PC-9 (cell line): ENCODE measurements around the gene AFAP1. TPM values are rescaled to one million over a fixed set of nuclear protein-coding genes. Genes with fewer than 3 reads are reported as not detected.

Experiments used
- BruUV-seq: library from RNA; stranded (reverse); fragments of 400-500 nt; replicated peaks from 2 replicates; lab custom pipeline; 2021; lab: Mats Ljungman, UMichigan
- CTCF ChIA-PET: fragments of 300-600 bp; sonication (Branson Sonifier 250); formaldehyde crosslinking; loops from one replicate; lab custom pipeline; 2022; ENCODE audit warnings: antibody characterized with exemption; lab: Charles Lee
- POLR2A ChIA-PET: fragments of 300-600 bp; sonication (Branson Sonifier 250); formaldehyde crosslinking; loops from one replicate; lab custom pipeline; 2022; ENCODE audit warnings: antibody characterized with exemption; ENCODE audit not compliant: unreplicated experiment; lab: Charles Lee
- DNase-seq, 2 experiments: peaks; one replicate each; pipeline versions ENCODE4 v3.0.0 to v3.0.0-alpha.2; 2015 to 2022; ENCODE audit warnings: mixed read lengths in 1 of 2
- H2AFZ ChIP-seq: fragments of 200-600 bp; sonication (generic); 2 replicates; pipeline ENCODE4 v1.8.1; 2017; ENCODE audit warnings: antibody characterized with exemption
- H3F3A ChIP-seq: fragments of 200-600 bp; sonication (generic); 2 replicates; pipeline ENCODE4 v1.8.1; 2017; ENCODE audit warnings: antibody characterized with exemption, mild to moderate bottlenecking, low read depth; ENCODE audit not compliant: insufficient read depth
- H3K27ac ChIP-seq: fragments of 200-600 bp; sonication (generic); 2 replicates; pipeline ENCODE4 v1.6.1; 2016; ENCODE audit warnings: mixed run types
- H3K27me3 ChIP-seq: fragments of 200-600 bp; sonication (generic); 2 replicates; pipeline ENCODE4 v1.6.1; 2016; ENCODE audit warnings: low read depth, mixed run types; ENCODE audit not compliant: insufficient read depth
- H3K36me3 ChIP-seq: fragments of 200-600 bp; sonication (generic); 2 replicates; pipeline ENCODE4 v1.6.1; 2016; ENCODE audit warnings: low read depth, mixed run types
- H3K4me1 ChIP-seq: fragments of 200-600 bp; sonication (generic); replicated peaks from 2 replicates; pipeline ENCODE4 v1.6.1; 2016; ENCODE audit warnings: mixed run types; ENCODE audit not compliant: insufficient read depth
- H3K4me2 ChIP-seq: fragments of 200-600 bp; sonication (generic); 2 replicates; pipeline ENCODE4 v1.6.1; 2017; ENCODE audit warnings: mixed run types
- H3K4me3 ChIP-seq: fragments of 200-600 bp; sonication (generic); 2 replicates; pipeline ENCODE4 v1.6.1; 2016; ENCODE audit warnings: mixed run types
- H3K79me2 ChIP-seq: fragments of 200-600 bp; sonication (generic); 2 replicates; pipeline ENCODE4 v1.6.1; 2017; ENCODE audit warnings: low read depth, mixed run types
- H3K9me2 ChIP-seq: fragments of 200-600 bp; sonication (generic); 2 replicates; pipeline ENCODE4 v1.8.1; 2017; ENCODE audit warnings: mild to moderate bottlenecking; ENCODE audit not compliant: insufficient read depth
- H3K9me3 ChIP-seq: fragments of 200-600 bp; sonication (generic); 2 replicates; pipeline ENCODE4 v1.8.1; 2016; ENCODE audit warnings: low read depth; ENCODE audit not compliant: insufficient read depth
- H4K20me1 ChIP-seq: fragments of 200-600 bp; sonication (generic); 2 replicates; pipeline ENCODE4 v1.8.1; 2017; ENCODE audit not compliant: insufficient read depth
- CTCF ChIP-seq: fragments of 200-600 bp; sonication (generic); conservative IDR thresholded peaks from 2 replicates; pipeline ENCODE4 v1.6.1; 2017; ENCODE audit warnings: mixed run types, antibody characterized with exemption, mild to moderate bottlenecking, moderate library complexity
- EZH2 ChIP-seq: fragments of 200-600 bp; sonication (generic); IDR thresholded peaks from 2 replicates; pipeline ENCODE4 v1.8.0; 2017; ENCODE audit warnings: antibody characterized with exemption, low read depth
- intact Hi-C: fragments of 100-400 bp; cut with micrococcal nuclease; formaldehyde crosslinking; loops from one replicate; pipeline ENCODE4 v1.10.0; 2022; ENCODE audit not compliant: unreplicated experiment
- total RNA-seq: library from RNA; stranded (reverse); gene quantifications from 2 replicates; pipeline ENCODE4 v1.2.3, GENCODE V29; 2021

Gene AFAP1
- total RNA-seq, 1 experiment from 2014 or later = 69.6 TPM

DNA sequence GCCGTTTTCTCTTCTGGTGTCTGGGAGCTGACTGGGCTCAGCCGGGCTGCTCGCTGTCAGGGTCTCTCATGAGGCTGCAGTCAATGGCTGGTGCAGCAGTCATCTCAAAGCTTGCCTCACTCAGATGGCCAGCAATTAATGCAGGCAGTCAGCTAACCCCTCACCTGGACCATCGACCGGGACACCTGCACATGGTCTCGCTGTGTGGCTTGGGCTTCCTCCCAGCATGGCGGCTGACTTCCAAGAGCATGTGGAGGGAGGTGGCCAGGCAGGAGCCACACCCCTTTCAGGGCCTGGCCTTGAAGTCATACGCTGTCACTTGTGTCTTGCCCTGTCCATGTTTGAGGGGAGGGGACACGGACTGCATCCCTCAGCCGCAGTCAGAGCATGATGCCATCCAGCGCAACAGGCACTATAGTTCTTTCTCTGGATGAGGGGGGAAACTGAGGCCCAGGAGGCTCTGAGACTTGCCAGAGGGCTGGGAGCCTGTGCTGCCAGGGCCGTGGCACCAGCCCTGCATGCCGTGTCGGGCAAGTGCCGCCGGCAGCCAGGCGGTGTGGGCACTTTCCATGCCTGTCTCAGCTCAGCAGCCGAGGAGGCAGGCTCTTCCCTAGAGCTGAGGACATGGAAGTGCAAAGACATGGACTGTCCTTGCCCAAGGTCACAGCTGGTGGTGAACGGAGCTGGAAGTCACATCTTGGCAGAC is 201.8 kb downstream of the AFAP1 start:
- Histone ChIP-seq H3K79me2 (no peaks in the 10 kb centered on the region), H2AFZ (no peak overlapping the region), H3K9me2 (no peaks in the 10 kb centered on the region), H4K20me1 (no peaks in the 10 kb centered on the region), H3K4me3 (no peak overlapping the region), H3K27me3 (no peaks in the 10 kb centered on the region), H3K4me2 (no peak overlapping the region), H3K4me1 (no peaks in the 10 kb centered on the region), H3K36me3 (no peaks in the 10 kb centered on the region), H3F3A (no peaks in the 10 kb centered on the region), H3K9me3 (no peaks in the 10 kb centered on the region), H3K27ac (no peak overlapping the region)
- ChIA-PET CTCF (no interaction called here), POLR2A (no interaction called here)
- BruUV-seq = no TSS peak
- TF ChIP-seq CTCF = no peak
- no peak for TF ChIP-seq EZH2
- intact Hi-C loops = no loop called here
- no peak for DNase-seq

DNA sequence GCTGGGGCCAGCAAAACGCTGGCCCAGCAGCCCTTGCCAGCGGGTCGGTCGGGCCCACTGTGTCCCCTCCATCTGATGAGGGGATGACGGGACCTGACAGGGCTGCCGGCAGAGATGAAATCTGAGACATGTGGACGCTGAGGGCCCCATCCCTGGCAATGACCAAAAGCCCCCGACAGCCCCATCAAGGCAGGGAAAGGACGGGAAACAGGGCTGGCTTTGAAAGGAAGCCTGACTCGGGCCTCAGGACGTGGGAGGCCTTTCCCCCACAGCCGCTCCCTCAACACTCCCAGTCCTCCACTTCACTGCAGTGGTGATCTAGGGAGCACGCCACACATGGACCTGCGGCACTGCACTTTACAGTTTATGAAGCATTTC is 202.4 kb downstream of the AFAP1 start:
- Histone ChIP-seq H2AFZ (no peak overlapping the region), H3K4me2 (no peak overlapping the region), H4K20me1 (no peaks in the 10 kb centered on the region), H3K27me3 (no peaks in the 10 kb centered on the region), H3K36me3 (no peaks in the 10 kb centered on the region), H3F3A (no peaks in the 10 kb centered on the region), H3K9me2 (no peaks in the 10 kb centered on the region), H3K79me2 (no peaks in the 10 kb centered on the region), H3K27ac (no peak overlapping the region), H3K4me1 (no peaks in the 10 kb centered on the region), H3K4me3 (no peak overlapping the region), H3K9me3 (no peaks in the 10 kb centered on the region)
- ChIA-PET CTCF (no interaction called here), POLR2A (no interaction called here)
- no TSS peak for BruUV-seq
- intact Hi-C loops = no loop called here
- DNase-seq = no peak
- TF ChIP-seq EZH2 (no peak), CTCF (no peak)

DNA sequence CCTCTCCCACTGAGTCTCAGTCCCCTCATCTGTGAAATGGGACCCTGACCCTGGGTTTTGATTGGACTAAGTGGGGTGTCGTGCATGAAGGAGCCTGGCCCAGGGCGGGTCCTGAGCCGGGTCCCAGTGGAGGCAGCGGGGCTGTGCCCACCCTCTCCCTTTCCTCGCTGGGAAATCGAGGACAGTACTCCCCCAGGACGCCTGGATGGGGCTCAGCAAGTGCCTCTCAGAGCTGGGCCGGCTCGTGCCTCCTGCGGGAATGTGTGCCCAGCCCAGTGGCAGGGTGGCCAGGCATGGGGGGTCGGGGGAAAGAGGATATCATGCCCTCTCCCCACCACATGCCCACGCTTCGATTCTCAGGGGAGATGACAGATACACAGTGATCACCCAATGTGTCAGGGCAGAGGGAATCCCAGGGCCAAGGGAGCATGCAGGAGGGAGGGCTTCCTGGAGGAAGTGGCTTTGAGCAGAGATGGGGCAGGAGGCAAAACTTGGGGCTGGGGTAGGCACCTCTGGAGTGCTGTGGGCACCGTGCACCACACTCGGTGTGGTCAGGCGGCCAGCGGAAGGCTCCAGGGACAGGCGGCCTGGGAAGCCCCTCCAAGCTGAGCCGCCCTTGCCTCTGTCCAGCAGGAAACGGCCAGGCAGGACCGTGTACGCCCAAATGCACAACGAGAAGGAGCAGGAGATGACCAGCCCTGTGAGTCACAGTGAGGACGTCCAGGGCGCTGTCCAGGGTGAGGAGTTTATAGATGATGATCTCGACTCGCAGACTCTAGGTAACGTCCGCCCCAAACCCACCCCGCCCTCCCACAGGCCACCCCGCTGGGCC is 203.0 kb downstream of the AFAP1 start:
- H3K27ac ChIP-seq = no peak overlapping the region
- no peak overlapping the region for H2AFZ ChIP-seq
- H3K9me3 ChIP-seq = no peaks in the 10 kb centered on the region
- no peaks in the 10 kb centered on the region for H4K20me1 ChIP-seq
- no peaks in the 10 kb centered on the region for H3K27me3 ChIP-seq
- no peaks in the 10 kb centered on the region for H3K4me1 ChIP-seq
- no peak for TF ChIP-seq EZH2
- TF ChIP-seq CTCF = no peak
- no peaks in the 10 kb centered on the region for H3K9me2 ChIP-seq
- CTCF ChIA-PET = no interaction called here
- no peak overlapping the region for H3K4me2 ChIP-seq
- H3K79me2 ChIP-seq = no peaks in the 10 kb centered on the region
- POLR2A ChIA-PET = no interaction called here
- H3F3A ChIP-seq = no peaks in the 10 kb centered on the region
- no peak for DNase-seq
- intact Hi-C loops = no loop called here
- no TSS peak for BruUV-seq
- no peak overlapping the region for H3K4me3 ChIP-seq
- H3K36me3 ChIP-seq = no peaks in the 10 kb centered on the region
